WERI-Rb-1 (cell line): Measurements from ENCODE around the gene CHIT1.
A peak's percentile ranks its signal among the peaks of the same experiment; 100 is the strongest.

ENCODE experiments used
- DNase-seq: peaks from one replicate; pipeline ENCODE4 v3.0.0-alpha.2; 2020
- H3K27ac ChIP-seq: fragments of 250-450 bp; sonication (Bioruptor Pico); 2 replicates; pipeline ENCODE4 v1.5.1; 2020; ENCODE audit warnings: mild to moderate bottlenecking, moderate library complexity
- H3K27me3 ChIP-seq: fragments of 250-450 bp; sonication (Bioruptor Pico); 2 replicates; pipeline ENCODE4 v1.5.1; 2021; ENCODE audit warnings: mild to moderate bottlenecking, low read depth, moderate library complexity; ENCODE audit not compliant: insufficient read depth, severe bottlenecking
- H3K36me3 ChIP-seq: fragments of 250-450 bp; sonication (Bioruptor Pico); 2 replicates; pipeline ENCODE4 v1.5.1; 2020; ENCODE audit warnings: mild to moderate bottlenecking, moderate library complexity
- H3K4me3 ChIP-seq: 2 replicates; pipeline ENCODE4 v1.5.1; 2011; ENCODE audit warnings: low read depth, mild to moderate bottlenecking, control low read depth, low read length
- H3K9me3 ChIP-seq: fragments of 250-450 bp; sonication (Bioruptor Pico); 2 replicates; pipeline ENCODE4 v1.5.1; 2021; ENCODE audit warnings: mild to moderate bottlenecking, moderate library complexity; ENCODE audit not compliant: severe bottlenecking
- CTCF ChIP-seq: IDR thresholded peaks from 2 replicates; pipeline ENCODE4 v1.5.1; 2011; ENCODE audit warnings: low read depth, mild to moderate bottlenecking, control low read depth, inconsistent platforms, low read length

CHIT1 gene

GRCh38 chr1:203216274-203217138, 13.0 kb downstream of the CHIT1 start:
- Histone ChIP-seq H3K9me3 (no peaks in the 10 kb centered on the region), H3K27ac (peak overlapping the region; percentile 16), H3K36me3 (no peaks in the 10 kb centered on the region), H3K27me3 (no peaks in the 10 kb centered on the region), H3K4me3 (no peak overlapping the region)
- DNase-seq: peak; percentile 93
- peak; percentile 91 for TF ChIP-seq CTCF

- Histone ChIP-seq H3K27ac (peak overlapping the region; percentile 16), H3K9me3 (no peaks in the 10 kb centered on the region), H3K36me3 (no peaks in the 10 kb centered on the region), H3K4me3 (no peak overlapping the region), H3K27me3 (no peaks in the 10 kb centered on the region)
- DNase-seq: peak; percentile 77
- TF ChIP-seq CTCF: no peak
Observed at GRCh38 chr1:203215573-203215972, 13.9 kb downstream of the CHIT1 start.

- no peak for TF ChIP-seq CTCF
- no peak overlapping the region for H3K4me3 ChIP-seq
- H3K27ac ChIP-seq: 0 out of 2 replicates have a peak overlapping the region, but pooled peaks have one; percentile 16
- no peaks in the 10 kb centered on the region for H3K36me3 ChIP-seq
- H3K27me3 ChIP-seq: no peaks in the 10 kb centered on the region
- DNase-seq: no peak
- no peaks in the 10 kb centered on the region for H3K9me3 ChIP-seq
Observed at GRCh38 chr1:203214871-203215270, 14.6 kb downstream of the CHIT1 start.

- Histone ChIP-seq H3K27ac (no peak overlapping the region), H3K4me3 (no peak overlapping the region), H3K9me3 (no peaks in the 10 kb centered on the region), H3K36me3 (no peaks in the 10 kb centered on the region), H3K27me3 (no peaks in the 10 kb centered on the region)
- no peak for TF ChIP-seq CTCF
- DNase-seq: no peak
Observed at GRCh38 chr1:203213126-203213525, 16.3 kb downstream of the CHIT1 start.

- Histone ChIP-seq H3K27me3 (no peaks in the 10 kb centered on the region), H3K36me3 (no peaks in the 10 kb centered on the region), H3K9me3 (no peaks in the 10 kb centered on the region), H3K27ac (no peak overlapping the region), H3K4me3 (no peak overlapping the region)
- no peak for TF ChIP-seq CTCF
- no peak for DNase-seq
Observed at GRCh38 chr1:203211812-203212211, 17.7 kb downstream of the CHIT1 start.
